Dermis lymphatic vessel endothelial cell (primary cell): ENCODE measurements around the gene TAF11L14. TPM values are rescaled to one million over a fixed set of nuclear protein-coding genes. Genes with fewer than 3 reads are reported as not detected.

Source experiments
- total RNA-seq: library from RNA; depleted of rRNA; stranded (reverse); fragments of >200 nt; gene quantifications from 2 replicates; pipeline ENCODE4 v1.2.1, GENCODE V29; 2014

The TAF11L14 gene
- not detected in 2 replicates for total RNA-seq

GRCh38 chr5:17634160-17634559, at the start of gene TAF11L14:
TAF11L14 (plus strand) TSS chr5:17634460.

GRCh38 chr5:17585658-17586057, 48.6 kb upstream of the TAF11L14 start, which contains the start of gene TAF11L7:
TAF11L7 (minus strand) TSS chr5:17585758.

GRCh38 chr5:17590860-17591259, 43.4 kb upstream of the TAF11L14 start, which contains the start of gene TAF11L8:
TAF11L8 (minus strand) TSS chr5:17590960.

GRCh38 chr5:17594255-17594654, 40.0 kb upstream of the TAF11L14 start, which contains the start of gene TAF11L9:
TAF11L9 (minus strand) TSS chr5:17594394.

GRCh38 chr5:17597728-17598127, 36.5 kb upstream of the TAF11L14 start, which contains the start of gene TAF11L10:
TAF11L10 (minus strand) TSS chr5:17597828.

GRCh38 chr5:17603880-17604279, 30.4 kb upstream of the TAF11L14 start, which contains the start of gene TAF11L11:
TAF11L11 (plus strand) TSS chr5:17604183.

GRCh38 chr5:17610092-17610491, 24.2 kb upstream of the TAF11L14 start, which contains the start of gene TAF11L12:
TAF11L12 (plus strand) TSS chr5:17610392.

GRCh38 chr5:17631788-17632187, 2.5 kb upstream of the TAF11L14 start, which contains the start of gene TAF11L13:
TAF11L13 (plus strand) TSS chr5:17632088.

Other genes starting within 250 kb of the TAF11L14 start
- not detected in 2 replicates for gene TAF11L2, start 136.2 kb upstream of the TAF11L14 start, total RNA-seq
- not detected in 2 replicates for gene TAF11L3, start 116.1 kb upstream of the TAF11L14 start, total RNA-seq
- gene TAF11L4, start 112.7 kb upstream of the TAF11L14 start, total RNA-seq, result not detected in 2 replicates
- not detected in 2 replicates for gene TAF11L5, start 109.2 kb upstream of the TAF11L14 start, total RNA-seq
- not detected in 2 replicates for gene TAF11L6, start 105.8 kb upstream of the TAF11L14 start, total RNA-seq
- not detected in 2 replicates for gene TAF11L7, start 48.7 kb upstream of the TAF11L14 start, total RNA-seq
- not detected in 2 replicates for gene TAF11L8, start 43.5 kb upstream of the TAF11L14 start, total RNA-seq
- not detected in 2 replicates for gene TAF11L9, start 40.1 kb upstream of the TAF11L14 start, total RNA-seq
- gene TAF11L10, start 36.6 kb upstream of the TAF11L14 start, total RNA-seq, result not detected in 2 replicates
- not detected in 2 replicates for gene TAF11L11, start 30.3 kb upstream of the TAF11L14 start, total RNA-seq
- gene TAF11L12, start 24.1 kb upstream of the TAF11L14 start, total RNA-seq, result not detected in 2 replicates
- not detected in 2 replicates for gene TAF11L13, start 2.4 kb upstream of the TAF11L14 start, total RNA-seq